22Rv1 (cell line): ENCODE data around the gene APOL2.

Source experiments
- CTCF ChIP-seq: fragments of 450-650 bp; IDR thresholded peaks from 2 replicates; pipeline ENCODE4 v1.5.1; 2017; ENCODE audit warnings: mild to moderate bottlenecking
- ZFX ChIP-seq: fragments of 450-650 bp; IDR thresholded peaks from 2 replicates; pipeline ENCODE4 v1.6.1; 2017; ENCODE audit warnings: antibody characterized with exemption, borderline replicate concordance

- TF ChIP-seq CTCF: no peak
- TF ChIP-seq ZFX: no peak
These were observed 15.8 kb downstream of the APOL2 start for GRCh38 chr22:36223504-36223903.
